HG02623 (cell line): Measurements from ENCODE around the gene MYO15A.

ENCODE experiments used
- ATAC-seq: cut with Tn5 transposase; IDR thresholded peaks from one replicate; pipeline ENCODE4 v1.9.1; 2021; ENCODE audit warnings: moderate library complexity; ENCODE audit not compliant: unreplicated experiment

Gene MYO15A

GRCh38 chr17:18100616-18101015, 7.9 kb upstream of the MYO15A start:
- ATAC-seq: no peak

- ATAC-seq: no peak
These were observed 6.7 kb upstream of the MYO15A start for GRCh38 chr17:18101828-18102227.

- ATAC-seq: no peak
These were observed 5.9 kb upstream of the MYO15A start for GRCh38 chr17:18102640-18103039.

GRCh38 chr17:18105027-18105426, 3.5 kb upstream of the MYO15A start:
- ATAC-seq: no peak

- ATAC-seq: no peak
These were observed 3.0 kb upstream of the MYO15A start for GRCh38 chr17:18105595-18105994.

- no peak for ATAC-seq
These were observed 2.3 kb upstream of the MYO15A start for GRCh38 chr17:18106211-18106610.

GRCh38 chr17:18107061-18107790, 1.3 kb upstream of the MYO15A start:
- ATAC-seq: no peak

- no peak for ATAC-seq
These were observed 585 bp upstream of the MYO15A start for GRCh38 chr17:18107971-18108370.

- no peak for ATAC-seq
These were observed 1.5 kb downstream of the MYO15A start for GRCh38 chr17:18109935-18110485.

GRCh38 chr17:18110636-18111145, 2.1 kb downstream of the MYO15A start:
- ATAC-seq: no peak

GRCh38 chr17:18111330-18111971, 2.9 kb downstream of the MYO15A start:
- ATAC-seq: no peak

- ATAC-seq: no peak
These were observed 7.0 kb downstream of the MYO15A start for GRCh38 chr17:18115517-18115916.

GRCh38 chr17:18116078-18116477, 7.5 kb downstream of the MYO15A start:
- ATAC-seq: no peak

- ATAC-seq: no peak
These were observed 9.0 kb downstream of the MYO15A start for GRCh38 chr17:18117533-18117932.

GRCh38 chr17:18117982-18118975, 9.7 kb downstream of the MYO15A start:
- ATAC-seq: no peak

- ATAC-seq: no peak
These were observed 10.7 kb downstream of the MYO15A start for GRCh38 chr17:18119166-18119745.

GRCh38 chr17:18119938-18120337, 11.4 kb downstream of the MYO15A start:
- ATAC-seq: no peak

- no peak for ATAC-seq
These were observed 12.0 kb downstream of the MYO15A start for GRCh38 chr17:18120461-18121017.

GRCh38 chr17:18121144-18121910, 12.8 kb downstream of the MYO15A start:
- ATAC-seq: no peak
